HCT116 (cell line): ENCODE measurements around the gene SAMD4A.

Source experiments
- CTCF ChIP-seq, 3 experiments: fragments of 200-600 bp in 1 of 3; sonication (generic) in 1 of 3; IDR thresholded peaks in 2 of 3; conservative IDR thresholded peaks in 1 of 3; 2 replicates each; pipeline ENCODE4 v1.5.1; 2012 to 2017; ENCODE audit warnings: low read depth in 2 of 3, low read length in 2 of 3, antibody characterized with exemption in 1 of 3, borderline replicate concordance in 1 of 3, control low read depth in 1 of 3, mild to moderate bottlenecking in 1 of 3, mixed read lengths in 1 of 3, mixed run types in 1 of 3, moderate library complexity in 1 of 3; ENCODE audit not compliant: insufficient read depth in 1 of 3
- ELF1 ChIP-seq: IDR thresholded peaks from 2 replicates; pipeline ENCODE4 v1.6.1; 2012; ENCODE audit warnings: low read depth, borderline replicate concordance
- FOSL1 ChIP-seq: IDR thresholded peaks from 2 replicates; pipeline ENCODE4 v1.6.1; 2012; ENCODE audit warnings: low read depth
- POLR2A ChIP-seq: IDR thresholded peaks from 2 replicates; pipeline ENCODE4 v1.7.0; 2011; ENCODE audit warnings: borderline replicate concordance; ENCODE audit not compliant: insufficient read depth, insufficient read length; ENCODE audit errors: extremely low read depth
- POLR2AphosphoS5 ChIP-seq: IDR thresholded peaks from 2 replicates; pipeline ENCODE4 v1.6.1; 2011; ENCODE audit warnings: mild to moderate bottlenecking, low read depth, low read length, moderate library complexity
- REST ChIP-seq: IDR thresholded peaks from 2 replicates; pipeline ENCODE4 v1.6.1; 2012; ENCODE audit warnings: low read depth
- ZNF274 ChIP-seq: fragments of 200-500 bp; sonication (Bioruptor generic); IDR thresholded peaks from 2 replicates; pipeline ENCODE4 v1.6.1; 2014; ENCODE audit warnings: mild to moderate bottlenecking, low read depth, low read length, inconsistent platforms

GRCh38 chr14:54538055-54538454, 28.9 kb upstream of the SAMD4A start:
- no peak for TF ChIP-seq ZNF274
- no peak for TF ChIP-seq REST
- TF ChIP-seq ELF1, result no peak
- TF ChIP-seq POLR2A, result no peak
- no peak for TF ChIP-seq CTCF (IDR thresholded peaks at IDR 0.05 in 2 of 3, conservative IDR thresholded peaks at IDR 0.05 in 1 of 3; ENCODE audit: borderline replicate concordance in 1 of 3, insufficient read depth in 1 of 3, low read depth in 2 of 3, low read length in 2 of 3)
- no peak for TF ChIP-seq POLR2AphosphoS5
- no peak for TF ChIP-seq FOSL1
